Femur (tissue), 1 donor: Measurements from ENCODE around the gene CNIH3.
"Not testable (repeated sequence)": the region's sequence is repeated elsewhere in the genome, so short reads cannot be mapped to it uniquely, and the experiment has no call there.

ENCODE experiments used
- DNase-seq: peaks from one replicate; pipeline ENCODE4 v3.0.0-alpha.2; 2017

CNIH3 gene

GRCh38 chr1:224691148-224691925 lies 75.2 kb downstream of the CNIH3 start:
- no peak for DNase-seq

- no peak for DNase-seq
Observed at GRCh38 chr1:224694969-224695368, 78.9 kb downstream of the CNIH3 start.

- no peak for DNase-seq
Observed at GRCh38 chr1:224696021-224696420, 79.9 kb downstream of the CNIH3 start.

- no peak for DNase-seq
Observed at GRCh38 chr1:224696891-224697765, 81.0 kb downstream of the CNIH3 start.

GRCh38 chr1:224698015-224698451 lies 81.9 kb downstream of the CNIH3 start:
- no peak for DNase-seq

DNA sequence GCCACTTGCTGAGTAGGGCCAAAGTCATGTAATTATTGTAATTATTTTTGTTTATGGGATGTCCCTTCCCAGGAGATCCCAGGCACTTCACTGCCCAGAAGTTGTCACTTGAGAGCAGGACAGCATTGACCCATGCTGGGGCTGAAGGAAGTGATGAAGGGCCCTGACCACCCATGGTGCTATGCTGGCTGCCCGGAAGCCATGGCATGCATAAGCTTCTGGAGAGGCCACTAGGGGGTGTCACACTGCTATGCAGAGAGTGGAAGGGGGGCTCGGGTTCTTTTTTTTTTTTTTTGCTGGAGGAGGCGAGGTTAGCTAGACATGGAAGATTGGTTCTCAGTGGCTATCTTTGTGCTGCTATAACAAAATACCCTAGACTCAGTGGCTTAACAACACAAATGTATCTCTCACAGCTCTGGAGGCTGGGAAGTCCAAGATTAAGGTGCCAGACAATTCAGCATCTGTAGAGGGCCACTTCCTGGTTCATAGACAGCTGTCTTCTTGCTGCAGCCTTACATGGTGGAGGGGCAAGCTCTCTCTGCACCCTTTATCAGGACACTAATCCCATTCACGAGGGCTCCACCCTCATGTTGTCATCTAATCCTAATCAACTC lies 84.9 kb downstream of the CNIH3 start:
- no peak for DNase-seq

DNA sequence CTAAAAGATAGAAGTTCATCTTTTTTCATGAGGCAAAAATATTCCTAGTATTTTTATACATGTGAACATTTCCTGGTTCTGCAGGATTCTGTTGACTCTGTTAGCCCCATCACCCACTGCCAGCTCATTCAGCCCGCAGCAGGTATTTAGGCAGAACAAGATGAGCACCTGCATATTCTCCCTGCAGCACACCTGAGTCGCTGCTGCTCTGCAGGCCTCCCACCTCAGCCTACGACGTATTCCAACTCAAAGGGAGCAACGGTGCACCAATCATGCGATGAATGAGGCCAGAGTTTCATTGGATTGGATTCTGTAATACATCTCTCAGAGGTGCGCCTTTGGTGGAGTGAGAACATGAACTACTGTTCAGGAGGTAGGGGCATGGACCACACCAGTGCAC lies 87.6 kb downstream of the CNIH3 start:
- DNase-seq, result no peak

- no peak for DNase-seq
Observed at GRCh38 chr1:224704107-224704735, 88.1 kb downstream of the CNIH3 start.

GRCh38 chr1:224705578-224705977 lies 89.5 kb downstream of the CNIH3 start:
- no peak for DNase-seq

DNA sequence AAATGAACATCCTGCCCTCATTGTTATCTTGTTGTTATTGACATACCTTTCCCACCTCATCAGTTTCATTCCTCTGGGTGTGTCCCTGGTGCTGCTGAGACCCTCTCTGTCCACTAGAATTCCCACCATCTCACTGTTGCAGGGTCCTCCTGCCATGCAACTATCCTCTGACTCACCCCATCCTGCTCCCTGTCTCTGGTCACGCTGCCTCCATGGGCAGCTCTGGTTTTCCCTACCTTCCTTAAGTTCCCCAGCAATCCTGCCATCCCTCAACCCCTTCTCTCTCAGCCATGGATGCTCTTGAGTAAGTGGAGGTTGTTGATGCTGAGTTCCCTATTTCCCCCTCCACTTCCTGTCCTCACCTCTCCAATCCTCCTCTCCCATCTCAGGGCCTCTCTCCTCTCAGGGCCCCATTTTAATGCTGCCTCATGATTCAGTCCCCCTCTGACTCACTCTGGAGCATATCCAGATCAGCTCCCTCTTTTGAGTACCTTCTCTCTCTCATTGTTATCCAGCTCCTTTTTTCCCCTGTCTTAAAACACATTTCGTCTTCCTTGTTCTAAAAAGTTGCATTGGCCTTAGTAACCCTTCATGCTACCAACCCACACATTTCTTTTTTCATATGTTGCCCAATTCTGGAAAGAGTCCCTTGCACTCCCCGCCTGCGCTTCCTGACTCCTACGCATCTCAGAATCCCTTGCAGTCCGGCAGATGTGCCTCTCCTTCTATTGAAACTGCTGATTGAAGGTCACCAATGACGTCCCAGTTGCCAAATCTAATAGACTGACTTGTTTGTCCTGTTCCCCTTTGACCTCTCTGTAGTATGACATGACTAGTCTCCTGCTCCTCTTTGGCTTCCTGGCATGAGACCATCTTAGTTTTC lies 92.0 kb downstream of the CNIH3 start:
- DNase-seq, result no peak

- DNase-seq, result no peak
Observed at GRCh38 chr1:224710196-224710595, 94.1 kb downstream of the CNIH3 start.

DNA sequence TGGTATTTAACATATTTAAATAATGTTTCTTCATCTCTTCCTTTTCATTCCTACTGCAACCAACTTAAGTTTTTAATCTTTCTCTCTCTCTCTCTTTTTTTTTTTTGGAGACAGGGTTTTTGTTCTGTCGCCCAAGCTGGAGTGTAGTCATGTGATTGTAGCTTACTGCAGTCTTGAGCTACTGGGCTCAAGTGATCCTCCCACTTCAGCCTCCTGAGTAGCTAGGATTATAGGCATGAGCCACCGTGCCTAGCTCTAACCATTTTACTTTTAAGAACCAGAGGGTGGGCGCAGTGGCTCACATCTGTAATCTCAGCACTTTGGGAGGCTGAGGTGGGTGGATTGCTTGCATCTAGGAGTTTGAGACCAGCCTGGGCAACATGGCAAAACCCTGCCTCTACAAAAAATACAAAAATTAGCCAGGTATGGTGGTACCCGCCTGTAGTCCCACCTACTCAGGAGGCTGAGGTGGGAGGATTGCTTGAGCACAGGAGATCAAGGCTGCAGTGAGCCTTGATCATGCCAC lies 95.2 kb downstream of the CNIH3 start:
- not testable (repeated sequence) for DNase-seq

DNA sequence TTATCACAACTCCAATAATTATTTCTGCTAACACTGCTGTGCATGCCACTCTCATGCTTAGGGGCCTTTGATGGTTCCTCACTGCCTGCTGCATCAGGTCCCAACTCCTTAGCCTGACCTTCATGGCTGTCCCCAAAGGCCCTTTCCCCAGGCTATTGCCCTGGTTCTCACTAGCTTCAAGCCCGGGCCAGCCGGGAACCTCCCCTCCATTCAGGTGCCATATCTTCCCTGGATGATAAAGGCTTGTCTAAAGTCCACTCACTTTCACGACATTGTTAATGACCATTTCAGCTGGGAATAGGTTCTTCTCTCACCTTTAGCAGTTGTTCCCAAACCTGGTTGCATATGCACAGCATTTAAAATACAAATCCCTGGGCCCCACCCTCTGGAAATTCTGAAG lies 95.8 kb downstream of the CNIH3 start:
- DNase-seq, result no peak

- no peak for DNase-seq
Observed at GRCh38 chr1:224713228-224713627, 97.1 kb downstream of the CNIH3 start.

DNA sequence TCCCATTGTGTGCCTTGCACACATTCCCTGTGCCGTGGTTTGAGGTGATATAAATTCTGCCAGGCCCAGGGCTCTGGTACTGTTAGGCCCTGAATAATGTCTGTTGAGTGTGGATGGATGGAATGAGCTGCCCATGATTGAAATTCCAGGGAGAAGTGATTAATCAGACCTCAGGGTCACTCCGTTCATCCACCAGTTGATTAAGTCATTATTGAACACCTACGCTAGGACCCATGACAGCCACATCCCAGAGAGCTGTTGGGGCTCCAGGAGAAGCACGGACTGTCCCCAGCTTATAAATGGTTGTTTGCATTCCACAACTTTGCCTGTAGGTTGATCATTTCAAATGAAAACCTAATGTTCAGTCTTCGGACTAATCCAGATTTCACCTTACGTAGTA lies 98.4 kb downstream of the CNIH3 start:
- no peak for DNase-seq

GRCh38 chr1:224718470-224719053 lies 102.4 kb downstream of the CNIH3 start:
- no peak for DNase-seq

DNA sequence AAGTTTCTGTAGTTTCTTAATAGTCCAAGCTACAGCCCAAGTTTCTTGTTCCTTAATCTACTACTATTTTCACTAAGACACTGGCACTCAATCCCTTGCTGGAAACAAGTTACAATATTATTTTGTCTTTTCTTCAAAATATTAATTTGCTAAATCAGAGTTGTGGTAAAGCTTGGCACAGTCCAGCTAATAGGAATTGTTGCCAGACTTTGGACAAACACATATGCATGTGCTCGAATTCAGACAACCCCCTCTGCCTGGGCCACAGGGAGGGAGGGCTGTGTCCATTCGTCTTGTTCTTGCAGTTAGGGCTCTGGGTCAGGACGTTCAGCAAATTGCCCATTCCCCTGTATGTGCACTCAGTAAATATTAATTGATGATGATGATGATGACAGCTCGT lies 103.6 kb downstream of the CNIH3 start:
- DNase-seq, result no peak

GRCh38 chr1:224720216-224720615 lies 104.1 kb downstream of the CNIH3 start:
- DNase-seq, result no peak

DNA sequence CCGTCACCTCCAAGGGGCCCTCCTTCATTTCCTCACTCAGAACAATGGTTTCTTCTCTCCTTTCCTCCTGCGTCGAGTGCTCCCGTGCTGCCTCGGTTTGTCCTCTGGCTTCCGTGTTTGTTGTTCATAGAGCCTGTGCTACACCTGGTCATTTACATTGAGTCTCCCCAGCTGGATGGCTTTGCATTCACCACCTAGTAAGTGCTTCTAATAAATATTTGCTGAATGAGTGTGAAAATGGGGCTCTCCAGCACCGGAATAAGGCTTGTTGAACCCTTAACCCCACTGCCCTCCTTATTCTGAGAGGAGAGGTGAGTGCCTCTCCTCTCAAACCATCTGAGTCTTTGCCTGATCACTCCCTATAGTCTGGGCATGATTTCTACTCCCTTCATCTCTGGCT lies 104.9 kb downstream of the CNIH3 start:
- no peak for DNase-seq

GRCh38 chr1:224722838-224723237 lies 106.7 kb downstream of the CNIH3 start:
- no peak for DNase-seq

GRCh38 chr1:224724566-224724965 lies 108.4 kb downstream of the CNIH3 start:
- DNase-seq, result no peak
